Measurements from ENCODE around the gene VCL.

GRCh38 chr10:74145133-74145532 is 147.2 kb downstream of the VCL start:
- no peak for TF ChIP-seq POLR2A (IDR thresholded peaks at IDR 0.05)
- no peak for TF ChIP-seq CTCF (IDR thresholded peaks at IDR 0.05)

All from vagina (tissue), 2 donors.